Keratinocyte (primary cell): ENCODE data around the gene CD81. TPM values are rescaled to one million over a fixed set of nuclear protein-coding genes. Genes with fewer than 3 reads are reported as not detected.

Experiments used
- DNase-seq: peaks from one replicate; pipeline ENCODE4 v3.0.0-alpha.2; 2011; ENCODE audit warnings: low read depth, missing footprints, low spot score
- FAIRE-seq: peaks from 2 replicates; lab custom pipeline; 2011; peaks lifted over from hg19 to GRCh38; lab: Jason Lieb, UNC
- H2AFZ ChIP-seq: 2 replicates; pipeline ENCODE4 v1.6.0; 2012; ENCODE audit warnings: low read length, control low read depth, inconsistent platforms; ENCODE audit not compliant: control insufficient read depth
- H3K27ac ChIP-seq: 2 replicates; pipeline ENCODE4 v1.5.1; 2011; ENCODE audit warnings: low read length; ENCODE audit not compliant: control insufficient read depth, insufficient read depth
- H3K27me3 ChIP-seq: 3 replicates; pipeline ENCODE4 v1.6.0; 2011; ENCODE audit warnings: low read length; ENCODE audit not compliant: control insufficient read depth, insufficient read depth; ENCODE audit errors: extremely low read depth
- H3K36me3 ChIP-seq, 2 experiments: 2 replicates in 1 of 2; 3 replicates in 1 of 2; pipeline ENCODE4 v1.5.1; 2011; ENCODE audit warnings: low read length in 2 of 2, mild to moderate bottlenecking in 1 of 2; ENCODE audit not compliant: control insufficient read depth in 2 of 2, insufficient read depth in 2 of 2; ENCODE audit errors: extremely low read depth in 1 of 2
- H3K4me1 ChIP-seq: 3 replicates; pipeline ENCODE4 v1.5.1; 2011; ENCODE audit warnings: low read length; ENCODE audit not compliant: control insufficient read depth, insufficient read depth; ENCODE audit errors: extremely low read depth
- H3K4me2 ChIP-seq: 3 replicates; pipeline ENCODE4 v1.6.0; 2011; ENCODE audit warnings: low read depth, low read length; ENCODE audit not compliant: control insufficient read depth, insufficient read depth; ENCODE audit errors: extremely low read depth
- H3K4me3 ChIP-seq, 3 experiments: fragments of 200-600 bp in 1 of 3; sonication (generic) in 1 of 3; 2 replicates in 2 of 3; 3 replicates in 1 of 3; pipeline ENCODE4 v1.5.1; 2011 to 2016; ENCODE audit warnings: low read length in 3 of 3, mild to moderate bottlenecking in 3 of 3, control low read depth in 2 of 3, inconsistent platforms in 1 of 3, low read depth in 1 of 3, mixed read lengths in 1 of 3, mixed run types in 1 of 3, moderate library complexity in 1 of 3; ENCODE audit not compliant: control insufficient read depth in 2 of 3, insufficient read depth in 2 of 3; ENCODE audit errors: extremely low read depth in 1 of 3
- H3K79me2 ChIP-seq: 2 replicates; pipeline ENCODE4 v1.6.0; 2012; ENCODE audit warnings: low read length; ENCODE audit not compliant: control insufficient read depth, insufficient read depth
- H3K9ac ChIP-seq: 3 replicates; pipeline ENCODE4 v1.6.0; 2011; ENCODE audit warnings: low read length; ENCODE audit not compliant: control insufficient read depth, insufficient read depth; ENCODE audit errors: extremely low read depth
- H3K9me1 ChIP-seq: 3 replicates; pipeline ENCODE4 v1.6.0; 2011; ENCODE audit warnings: low read length; ENCODE audit not compliant: control insufficient read depth, insufficient read depth; ENCODE audit errors: extremely low read depth
- H3K9me3 ChIP-seq: 2 replicates; pipeline ENCODE4 v1.5.1; 2012; ENCODE audit warnings: low read depth, low read length; ENCODE audit not compliant: control insufficient read depth
- H4K20me1 ChIP-seq: 3 replicates; pipeline ENCODE4 v1.6.0; 2011; ENCODE audit warnings: low read length; ENCODE audit not compliant: control insufficient read depth, insufficient read depth; ENCODE audit errors: extremely low read depth
- EZH2 ChIP-seq: IDR thresholded peaks from one replicate; pipeline ENCODE4 v1.6.1; 2012; ENCODE audit warnings: inconsistent platforms, mild to moderate bottlenecking, low read length, moderate library complexity
- dilution Hi-C: fragments of 300-500 bp; cut with MboI; formaldehyde crosslinking; loops from one replicate; pipeline ENCODE4 v1.7.0; 2020; ENCODE audit warnings: low sequenced_read_pairs; ENCODE audit not compliant: extremely low pct_ligation_motif_present
- polyA plus RNA-seq, 5 experiments: library from polyadenylated mRNA; depleted of rRNA in 3 of 5; stranded (reverse) in 3 of 5; stranded (forward) in 1 of 5; unstranded in 1 of 5; fragments of >200 nt; gene quantifications; 1 replicate in 1 of 5; 2 replicates in 3 of 5; 3 replicates in 1 of 5; pipeline versions ENCODE4 v1.2.1 to v1.2.3, GENCODE V29; 2011 to 2012; ENCODE audit warnings: missing spikeins in 2 of 5, low read depth in 1 of 5, low replicate concordance in 1 of 5
- TF ChIP-seq, protein P1 (sequence below), 3 experiments: IDR thresholded peaks in 1 of 3; conservative IDR thresholded peaks in 1 of 3; optimal IDR thresholded peaks in 1 of 3; 2 replicates in 2 of 3; 3 replicates in 1 of 3; pipeline versions ENCODE3 to v1.5.1; 2011; ENCODE audit warnings: low read length in 3 of 3, mild to moderate bottlenecking in 3 of 3, moderate library complexity in 2 of 3, control low read depth in 1 of 3, inconsistent platforms in 1 of 3; ENCODE audit not compliant: insufficient read depth in 2 of 3; ENCODE audit errors: extremely low read depth in 1 of 3

Gene CD81
- polyA plus RNA-seq, 1 donor (not counting 4 experiments of a cell fraction or from before 2014, with no cell fraction given) = 194 TPM

- Histone ChIP-seq H3K79me2 (no peaks in the 10 kb centered on the region), H3K27me3 (peaks cover 4% of the 10 kb centered on the region), H3K4me3 (no peak overlapping the region), H3K4me2 (no peak overlapping the region), H3K9ac (no peak overlapping the region), H3K4me1 (no peaks in the 10 kb centered on the region), H3K9me1 (no peaks in the 10 kb centered on the region), H3K36me3 (no peaks in the 10 kb centered on the region), H3K9me3 (no peaks in the 10 kb centered on the region), H3K27ac (no peak overlapping the region), H4K20me1 (no peaks in the 10 kb centered on the region), H2AFZ (no peak overlapping the region)
- dilution Hi-C loops = no loop called here
- DNase-seq = no peak
- TF ChIP-seq, protein P1, sequence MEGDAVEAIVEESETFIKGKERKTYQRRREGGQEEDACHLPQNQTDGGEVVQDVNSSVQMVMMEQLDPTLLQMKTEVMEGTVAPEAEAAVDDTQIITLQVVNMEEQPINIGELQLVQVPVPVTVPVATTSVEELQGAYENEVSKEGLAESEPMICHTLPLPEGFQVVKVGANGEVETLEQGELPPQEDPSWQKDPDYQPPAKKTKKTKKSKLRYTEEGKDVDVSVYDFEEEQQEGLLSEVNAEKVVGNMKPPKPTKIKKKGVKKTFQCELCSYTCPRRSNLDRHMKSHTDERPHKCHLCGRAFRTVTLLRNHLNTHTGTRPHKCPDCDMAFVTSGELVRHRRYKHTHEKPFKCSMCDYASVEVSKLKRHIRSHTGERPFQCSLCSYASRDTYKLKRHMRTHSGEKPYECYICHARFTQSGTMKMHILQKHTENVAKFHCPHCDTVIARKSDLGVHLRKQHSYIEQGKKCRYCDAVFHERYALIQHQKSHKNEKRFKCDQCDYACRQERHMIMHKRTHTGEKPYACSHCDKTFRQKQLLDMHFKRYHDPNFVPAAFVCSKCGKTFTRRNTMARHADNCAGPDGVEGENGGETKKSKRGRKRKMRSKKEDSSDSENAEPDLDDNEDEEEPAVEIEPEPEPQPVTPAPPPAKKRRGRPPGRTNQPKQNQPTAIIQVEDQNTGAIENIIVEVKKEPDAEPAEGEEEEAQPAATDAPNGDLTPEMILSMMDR (optimal IDR thresholded peaks at IDR 0.05 in 1 of 3, IDR thresholded peaks at IDR 0.05 in 1 of 3, conservative IDR thresholded peaks at IDR 0.05 in 1 of 3; ENCODE audit: extremely low read depth in 1 of 3, insufficient read depth in 2 of 3, low read length in 3 of 3) = no peak
- TF ChIP-seq EZH2 = no peak
- no peak for FAIRE-seq
These were observed 39.7 kb downstream of the CD81 start for GRCh38 chr11:2416765-2417164.

DNA sequence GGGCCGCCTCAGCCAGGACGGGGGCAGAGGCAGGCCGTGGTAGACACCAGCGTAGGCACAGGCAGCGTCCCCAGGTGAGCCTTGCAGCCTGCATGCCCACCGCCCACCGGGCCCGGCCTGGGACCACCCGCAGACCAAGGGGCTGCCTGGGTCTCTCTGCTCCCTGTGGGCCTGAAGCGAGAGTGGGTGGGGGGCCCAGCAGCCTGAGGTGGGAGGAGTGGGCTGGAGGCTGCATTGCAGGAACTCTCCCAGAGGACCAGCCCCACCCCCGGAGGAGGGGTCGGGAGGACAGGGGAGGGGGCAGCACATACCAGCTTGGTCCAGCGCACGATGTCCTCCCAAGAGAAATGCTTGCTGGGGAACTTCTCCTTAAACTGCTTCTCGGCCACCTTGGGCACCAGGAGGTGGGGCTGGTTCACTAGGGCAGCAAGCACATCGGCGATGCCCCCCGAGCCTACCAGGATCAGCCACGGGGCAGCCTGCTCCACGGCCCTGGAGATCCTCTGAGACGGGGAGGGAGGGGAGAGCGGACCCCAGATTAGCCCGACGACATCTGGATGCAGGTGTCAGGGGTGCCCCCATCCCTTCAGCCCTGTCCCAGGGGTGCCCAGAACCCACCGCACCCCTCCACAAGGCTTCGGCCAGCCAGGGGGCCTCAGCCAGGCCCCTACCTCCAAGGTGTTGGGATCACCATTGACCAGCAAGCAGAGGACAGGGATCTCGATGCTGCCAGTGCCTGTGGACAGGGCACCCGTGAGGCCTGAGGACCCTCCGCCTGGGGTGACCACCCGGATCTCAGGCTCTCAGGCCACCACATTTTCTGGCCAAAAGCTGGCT lies 41.0 kb downstream of the CD81 start:
- no peak overlapping the region for H3K27ac ChIP-seq
- no peaks in the 10 kb centered on the region for H3K4me1 ChIP-seq
- H3K9ac ChIP-seq = no peak overlapping the region
- H3K4me2 ChIP-seq = no peak overlapping the region
- DNase-seq = no peak
- H3K27me3 ChIP-seq = peaks cover 4% of the 10 kb centered on the region
- no peak for FAIRE-seq
- TF ChIP-seq, protein P1 (optimal IDR thresholded peaks at IDR 0.05 in 1 of 3, IDR thresholded peaks at IDR 0.05 in 1 of 3, conservative IDR thresholded peaks at IDR 0.05 in 1 of 3; ENCODE audit: extremely low read depth in 1 of 3, insufficient read depth in 2 of 3, low read length in 3 of 3) = no peak
- no peak for TF ChIP-seq EZH2
- dilution Hi-C loops = no loop called here
- no peaks in the 10 kb centered on the region for H3K9me1 ChIP-seq
- no peaks in the 10 kb centered on the region for H3K79me2 ChIP-seq
- H3K4me3 ChIP-seq = no peak overlapping the region
- no peak overlapping the region for H2AFZ ChIP-seq
- no peaks in the 10 kb centered on the region for H3K36me3 ChIP-seq
- no peaks in the 10 kb centered on the region for H4K20me1 ChIP-seq
- no peaks in the 10 kb centered on the region for H3K9me3 ChIP-seq
